SK-N-SH (cell line): ENCODE measurements around the gene HSPA12A.

ENCODE experiments used
- CTCF ChIP-seq: fragments of 200-600 bp; sonication (generic); IDR thresholded peaks from 2 replicates; pipeline ENCODE4 v1.6.1; 2017; ENCODE audit warnings: antibody characterized with exemption, mild to moderate bottlenecking, moderate library complexity
- EP300 ChIP-seq, 2 experiments: IDR thresholded peaks; 2 replicates each; pipeline versions ENCODE4 v1.4.0 to v1.6.1; 2012; ENCODE audit warnings: borderline replicate concordance in 1 of 2, low read depth in 1 of 2, low read length in 1 of 2
- FOXJ3 ChIP-seq: sonication (generic); formaldehyde crosslinking; IDR thresholded peaks from 2 replicates; pipeline ENCODE4 v1.5.1; 2020; ENCODE audit warnings: mild to moderate bottlenecking, missing genetic modification reagents
- FOXM1 ChIP-seq: IDR thresholded peaks from 2 replicates; pipeline ENCODE4 v1.4.0; 2012; ENCODE audit warnings: low read depth, mild to moderate bottlenecking
- GABPA ChIP-seq: IDR thresholded peaks from 2 replicates; pipeline ENCODE4 v1.4.0; 2012; ENCODE audit warnings: low read depth, mild to moderate bottlenecking
- MAX ChIP-seq: IDR thresholded peaks from 2 replicates; pipeline ENCODE4 v1.4.0; 2012; ENCODE audit warnings: low read depth
- NFIC ChIP-seq: IDR thresholded peaks from 2 replicates; pipeline ENCODE4 v1.4.0; 2012; ENCODE audit warnings: borderline replicate concordance
- NRF1 ChIP-seq: IDR thresholded peaks from 2 replicates; pipeline ENCODE4 v1.6.1; 2012; ENCODE audit warnings: low read depth, mild to moderate bottlenecking, low read length
- POLR2AphosphoS5 ChIP-seq: IDR thresholded peaks from 2 replicates; pipeline ENCODE4 v1.6.1; 2012; ENCODE audit warnings: low read depth, low read length
- RAD21 ChIP-seq: IDR thresholded peaks from 2 replicates; pipeline ENCODE4 v1.6.1; 2012; ENCODE audit warnings: mild to moderate bottlenecking, low read length
- SIN3A ChIP-seq: IDR thresholded peaks from 2 replicates; pipeline ENCODE4 v1.6.1; 2012; ENCODE audit warnings: low read depth, mild to moderate bottlenecking, low read length, moderate library complexity, borderline replicate concordance
- SMC3 ChIP-seq: IDR thresholded peaks from 2 replicates; pipeline ENCODE4 v1.6.1; 2012; ENCODE audit warnings: low read depth, low read length, improper control_type of control experiment

- TF ChIP-seq SIN3A (no peak), CTCF (no peak), GABPA (no peak), RAD21 (no peak), POLR2AphosphoS5 (no peak), FOXM1 (no peak), SMC3 (no peak), EP300 (IDR thresholded peaks at IDR 0.05; ENCODE audit: borderline replicate concordance in 1 of 2, low read depth in 1 of 2, low read length in 1 of 2) (no peak), MAX (no peak), NFIC (no peak), FOXJ3 (CRISPR knock-in tag) (no peak), NRF1 (no peak)
These were observed 1.1 kb upstream of the HSPA12A start for GRCh38 chr10:116743266-116744064.
